H9 (cell line): ENCODE measurements around the gene SPEN. TPM values are rescaled to one million over a fixed set of nuclear protein-coding genes. Genes with fewer than 3 reads are reported as not detected.

Experiments
- DNase-seq: peaks from one replicate; pipeline ENCODE4 v3.0.0-alpha.2; 2017
- H2AFZ ChIP-seq: one replicate; pipeline ENCODE4 v1.6.1; 2013; ENCODE audit warnings: mild to moderate bottlenecking, low read length, control low read depth, moderate library complexity
- H2AK5ac ChIP-seq: 2 replicates; pipeline ENCODE4 v1.6.1; 2013; ENCODE audit warnings: low read length, control low read depth, mixed read lengths; ENCODE audit not compliant: insufficient read length
- H2BK120ac ChIP-seq: one replicate; pipeline ENCODE4 v1.6.1; 2013; ENCODE audit warnings: low read depth, mild to moderate bottlenecking, low read length, control low read depth, inconsistent platforms; ENCODE audit not compliant: poor library complexity, severe bottlenecking
- H2BK12ac ChIP-seq: 2 replicates; pipeline ENCODE4 v1.6.1; 2013; ENCODE audit warnings: low read length, control low read depth, mixed read lengths, low read depth; ENCODE audit not compliant: insufficient read length
- H2BK15ac ChIP-seq: 2 replicates; pipeline ENCODE4 v1.6.1; 2013; ENCODE audit warnings: low read depth, low read length, control low read depth
- H2BK20ac ChIP-seq: one replicate; pipeline ENCODE4 v1.6.1; 2013; ENCODE audit warnings: low read depth, mild to moderate bottlenecking, low read length, control low read depth, inconsistent platforms; ENCODE audit not compliant: poor library complexity, severe bottlenecking
- H2BK5ac ChIP-seq: 2 replicates; pipeline ENCODE4 v1.6.1; 2013; ENCODE audit warnings: low read length, control low read depth, mixed read lengths; ENCODE audit not compliant: insufficient read length
- H3K14ac ChIP-seq: 2 replicates; pipeline ENCODE4 v1.6.1; 2013; ENCODE audit warnings: low read length, control low read depth; ENCODE audit not compliant: insufficient read depth
- H3K18ac ChIP-seq: 2 replicates; pipeline ENCODE4 v1.6.1; 2013; ENCODE audit warnings: low read depth, mild to moderate bottlenecking, mixed read lengths, low read length, control low read depth; ENCODE audit not compliant: insufficient read length
- H3K23ac ChIP-seq: 2 replicates; pipeline ENCODE4 v1.6.1; 2013; ENCODE audit warnings: low read length, control low read depth, mixed read lengths, low read depth; ENCODE audit not compliant: insufficient read length
- H3K23me2 ChIP-seq: 2 replicates; pipeline ENCODE4 v1.6.1; 2013; ENCODE audit warnings: low read depth, mild to moderate bottlenecking, mixed read lengths, low read length, control low read depth; ENCODE audit not compliant: insufficient read length, poor library complexity, severe bottlenecking
- H3K27ac ChIP-seq: 2 replicates; pipeline ENCODE4 v1.5.1; 2013; ENCODE audit warnings: low read length, control low read depth, mixed read lengths, low read depth; ENCODE audit not compliant: insufficient read length
- H3K27me3 ChIP-seq: 2 replicates; pipeline ENCODE4 v1.6.1; 2013; ENCODE audit warnings: low read length, control low read depth, inconsistent platforms; ENCODE audit not compliant: insufficient read depth
- H3K4ac ChIP-seq: 2 replicates; pipeline ENCODE4 v1.6.1; 2013; ENCODE audit warnings: low read depth, mild to moderate bottlenecking, control low read depth, inconsistent platforms, low read length, moderate library complexity
- H3K4me1 ChIP-seq: 2 replicates; pipeline ENCODE4 v1.6.1; 2013; ENCODE audit warnings: low read length, control low read depth, inconsistent platforms; ENCODE audit not compliant: insufficient read depth
- H3K4me2 ChIP-seq: 2 replicates; pipeline ENCODE4 v1.6.1; 2013; ENCODE audit warnings: low read length, control low read depth, mixed read lengths; ENCODE audit not compliant: insufficient read length, insufficient read depth
- H3K56ac ChIP-seq: 2 replicates; pipeline ENCODE4 v1.6.1; 2013; ENCODE audit warnings: low read depth, mild to moderate bottlenecking, mixed read lengths, low read length, control low read depth; ENCODE audit not compliant: insufficient read length
- H3K79me1 ChIP-seq: 2 replicates; pipeline ENCODE4 v1.6.1; 2013; ENCODE audit warnings: low read depth, mild to moderate bottlenecking, moderate library complexity, low read length, control low read depth, inconsistent platforms; ENCODE audit not compliant: insufficient read depth, poor library complexity, severe bottlenecking
- H3K79me2 ChIP-seq: 2 replicates; pipeline ENCODE4 v1.6.1; 2013; ENCODE audit warnings: low read length, control low read depth, inconsistent platforms; ENCODE audit not compliant: insufficient read depth
- H3K9ac ChIP-seq: 2 replicates; pipeline ENCODE4 v1.6.1; 2013; ENCODE audit warnings: low read length, control low read depth, mixed read lengths; ENCODE audit not compliant: insufficient read length; ENCODE audit errors: extremely low read depth
- H3K9me3 ChIP-seq: one replicate; pipeline ENCODE4 v1.6.1; 2013; ENCODE audit warnings: low read depth, low read length, inconsistent platforms; ENCODE audit not compliant: control insufficient read depth
- H3T11ph ChIP-seq: one replicate; pipeline ENCODE4 v1.6.1; 2013; ENCODE audit warnings: mild to moderate bottlenecking, low read length, control low read depth, inconsistent platforms
- H4K20me1 ChIP-seq: one replicate; pipeline ENCODE4 v1.6.1; 2013; ENCODE audit not compliant: control insufficient read depth, insufficient read length, insufficient read depth
- H4K5ac ChIP-seq: 2 replicates; pipeline ENCODE4 v1.6.1; 2013; ENCODE audit warnings: low read depth, mild to moderate bottlenecking, mixed read lengths, low read length, control low read depth; ENCODE audit not compliant: insufficient read length
- H4K8ac ChIP-seq: replicated peaks from 2 replicates; pipeline ENCODE4 v1.6.1; 2013; ENCODE audit warnings: low read length, control low read depth, mixed read lengths, low read depth; ENCODE audit not compliant: insufficient read length
- H4K91ac ChIP-seq: 2 replicates; pipeline ENCODE4 v1.6.1; 2013; ENCODE audit warnings: low read depth, mild to moderate bottlenecking, moderate library complexity, mixed read lengths, low read length, control low read depth; ENCODE audit not compliant: insufficient read length
- H3K27ac Mint-ChIP-seq, 3 experiments: 2 replicates in 2 of 3; 3 replicates in 1 of 3; pipeline ENCODE4 v1.8.0; 2020 to 2021; ENCODE audit warnings: mixed read lengths in 3 of 3, mild to moderate bottlenecking in 1 of 3, moderate library complexity in 1 of 3
- H3K27me3 Mint-ChIP-seq: 2 replicates; pipeline ENCODE4 v1.8.0; 2021; ENCODE audit warnings: low read depth, mild to moderate bottlenecking, moderate library complexity, mixed read lengths
- H3K36me3 Mint-ChIP-seq, 3 experiments: 2 replicates in 2 of 3; 3 replicates in 1 of 3; pipeline ENCODE4 v1.8.0; 2020 to 2021; ENCODE audit warnings: low read depth in 3 of 3, mixed read lengths in 3 of 3; ENCODE audit not compliant: insufficient read depth in 1 of 3
- H3K4me1 Mint-ChIP-seq, 2 experiments: 2 replicates each; pipeline ENCODE4 v1.8.0; 2020; ENCODE audit warnings: mixed read lengths in 2 of 2
- H3K4me3 Mint-ChIP-seq, 2 experiments: 2 replicates in 1 of 2; 3 replicates in 1 of 2; pipeline ENCODE4 v1.8.0; 2020 to 2021; ENCODE audit warnings: mild to moderate bottlenecking in 2 of 2, mixed read lengths in 2 of 2, moderate library complexity in 1 of 2
- H3K9me3 Mint-ChIP-seq, 2 experiments: 2 replicates in 1 of 2; 3 replicates in 1 of 2; pipeline ENCODE4 v1.8.0; 2020; ENCODE audit warnings: mild to moderate bottlenecking in 2 of 2, mixed read lengths in 2 of 2, moderate library complexity in 1 of 2
- CTCF ChIP-seq: fragments of 200-600 bp; sonication (generic); conservative IDR thresholded peaks from 3 replicates; pipeline ENCODE4 v1.8.0; 2021; ENCODE audit warnings: antibody characterized with exemption, mild to moderate bottlenecking
- WGBS: extraction: QIAGEN DNeasy Blood & Tissue Kit; methylation state at CpG from one replicate; pipeline ENCODE4 v1.1.7; 2013; ENCODE audit warnings: missing lambda C conversion rate, low lambda C conversion rate, mixed read lengths; ENCODE audit not compliant: insufficient read length; ENCODE audit errors: extremely low coverage; 5-methylcytosine and 5-hydroxymethylcytosine counted together
- total RNA-seq: library from RNA; stranded (reverse); gene quantifications from 2 replicates; pipeline ENCODE4 v1.2.1, GENCODE V29; 2021

SPEN gene
- total RNA-seq, 1 experiment from 2014 or later: 59.6 TPM

DNA sequence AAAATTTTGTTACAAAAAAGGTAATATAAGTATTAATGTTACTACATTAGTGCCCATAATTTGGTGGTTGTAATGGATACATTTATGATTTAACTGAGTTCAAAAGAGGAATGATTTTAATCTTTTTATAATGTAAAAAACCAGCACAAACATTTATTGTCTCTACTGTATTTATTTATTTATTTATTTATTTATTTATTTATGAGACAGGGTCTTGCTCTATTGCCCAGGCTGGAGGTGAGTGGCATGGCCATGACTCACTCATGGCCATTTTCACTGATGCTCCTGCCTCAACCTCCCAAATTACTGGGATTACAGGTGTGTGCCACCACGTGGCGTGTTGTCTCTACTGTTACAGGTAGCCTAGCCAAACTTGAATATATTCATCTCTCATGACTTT lies 21.9 kb downstream of the SPEN start:
- H4K20me1 ChIP-seq: no peaks in the 10 kb centered on the region
- Mint-ChIP-seq H3K4me3 (no peak overlapping the region), H3K9me3 (peaks cover 2 to 5% of the 10 kb centered on the region in 2 experiments; a peak in 2 of 5 replicates)

More for the DNA sequence above, 21.9 kb downstream of the SPEN start:
- no CpG with 5 or more reads among the region's 2 CpGs for WGBS
- H3K27me3 Mint-ChIP-seq: no peaks in the 10 kb centered on the region
- no peak overlapping the region for H3K9ac ChIP-seq
- peaks cover 9% of the 10 kb centered on the region in 2 experiments; a peak in 3 of 4 replicates for H3K4me1 Mint-ChIP-seq
- H4K5ac ChIP-seq: no peak overlapping the region
- H4K91ac ChIP-seq: no peak overlapping the region
- no peak overlapping the region for H3K27ac ChIP-seq
- H2AK5ac ChIP-seq: no peak overlapping the region
- H3K27ac Mint-ChIP-seq: no peak overlapping the region
- H3K4me1 ChIP-seq: no peaks in the 10 kb centered on the region
- no peaks in the 10 kb centered on the region for H3K23me2 ChIP-seq
- no peak overlapping the region for H3T11ph ChIP-seq
- no peak overlapping the region for H2BK5ac ChIP-seq
- no peak overlapping the region for H3K18ac ChIP-seq
- no peak overlapping the region for H2BK15ac ChIP-seq
- no peak overlapping the region for H2AFZ ChIP-seq
- no peak for TF ChIP-seq CTCF
- H3K36me3 Mint-ChIP-seq: peaks cover 7 to 21% (median 12%) of the 10 kb centered on the region in 3 experiments
- no peak overlapping the region for H3K14ac ChIP-seq
- no peak overlapping the region for H3K23ac ChIP-seq
- no peak overlapping the region for H2BK20ac ChIP-seq
- H3K4me2 ChIP-seq: no peak overlapping the region
- H2BK120ac ChIP-seq: no peak overlapping the region
- no peak overlapping the region for H3K56ac ChIP-seq
- no peaks in the 10 kb centered on the region for H3K27me3 ChIP-seq
- peaks cover 21% of the 10 kb centered on the region for H3K79me1 ChIP-seq
- no peak for DNase-seq
- H4K8ac ChIP-seq: no peak overlapping the region
- H3K4ac ChIP-seq: no peak overlapping the region
- peaks cover 23% of the 10 kb centered on the region; the same call in 1 of the 2 replicates for H3K79me2 ChIP-seq
- no peak overlapping the region for H2BK12ac ChIP-seq
- no peaks in the 10 kb centered on the region for H3K9me3 ChIP-seq
